Activated CD8-positive, alpha-beta memory T cell treated with anti-CD3 and anti-CD28 coated beads for 4 hours (primary cell): Measurements from ENCODE around the gene NEUROG2.
"Not testable (repeated sequence)": the region's sequence is repeated elsewhere in the genome, so short reads cannot be mapped to it uniquely, and the experiment has no call there.

Source experiments
- DNase-seq, 2 donors: peaks; one replicate each; pipeline ENCODE4 v3.0.0-alpha.2; 2020; ENCODE audit warnings: low read depth in 2 of 2

Gene NEUROG2

GRCh38 chr4:112516066-112516470, at the start of gene NEUROG2:
Gene NEUROG2 (minus strand): TSS chr4:112516180. CDS start chr4:112515475, 705 bp downstream.
- DNase-seq: no peak

DNA sequence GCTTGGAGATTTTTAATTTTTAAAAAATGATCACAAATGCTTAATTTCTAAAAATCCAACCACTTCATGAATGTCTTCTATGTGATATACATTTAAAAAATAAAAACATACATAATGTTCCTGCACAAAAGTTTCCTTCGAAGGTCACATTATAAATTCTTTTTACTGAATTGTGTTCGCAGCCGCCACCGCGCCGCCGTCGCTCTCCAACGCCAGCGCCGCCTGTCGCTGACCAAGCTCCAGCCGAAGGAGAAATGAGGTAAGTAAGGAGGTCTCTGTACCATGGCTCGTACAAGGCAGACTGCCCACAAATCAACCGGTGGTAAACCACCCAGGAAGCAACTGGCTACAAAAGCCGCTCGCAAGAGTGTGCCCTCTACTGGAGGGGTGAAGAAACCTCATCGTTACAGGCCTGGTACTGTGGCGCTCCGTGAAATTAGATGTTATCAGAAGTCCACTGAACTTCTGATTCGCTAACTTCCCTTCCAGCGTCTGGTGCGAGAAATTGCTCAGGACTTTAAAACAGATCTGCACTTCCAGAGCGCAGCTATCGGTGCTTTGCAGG, 48.8 kb upstream of the NEUROG2 start:
- no peak for DNase-seq

GRCh38 chr4:112563431-112564200, 47.6 kb upstream of the NEUROG2 start:
- DNase-seq: no peak

DNA sequence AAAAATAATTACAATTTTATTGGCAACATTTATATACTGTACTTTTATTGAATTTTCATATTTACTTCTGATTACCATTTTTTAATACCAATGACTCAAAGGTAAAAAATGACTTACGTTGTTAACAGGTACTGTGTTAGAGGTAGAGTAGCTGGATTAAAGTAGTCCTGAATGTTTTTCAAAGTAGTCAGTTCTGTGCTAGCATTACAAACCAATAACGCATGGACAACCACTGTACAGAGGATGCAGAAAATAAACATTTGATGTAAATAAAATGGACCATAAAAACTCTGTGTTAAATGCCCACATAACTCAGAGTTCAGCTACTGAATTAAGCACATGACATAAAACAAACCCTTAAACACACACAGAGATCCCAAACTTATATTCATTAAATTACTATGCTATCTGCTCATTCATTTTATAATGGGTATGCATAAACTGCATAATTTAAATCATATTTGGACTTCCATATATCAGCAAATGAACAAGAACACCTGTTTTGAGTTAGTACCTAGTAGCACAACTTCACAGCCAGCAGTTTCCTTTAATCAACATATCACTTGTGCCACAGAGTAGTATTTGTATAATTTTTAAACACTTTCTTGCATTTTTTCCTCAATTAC, 46.4 kb upstream of the NEUROG2 start:
- no peak for DNase-seq

DNA sequence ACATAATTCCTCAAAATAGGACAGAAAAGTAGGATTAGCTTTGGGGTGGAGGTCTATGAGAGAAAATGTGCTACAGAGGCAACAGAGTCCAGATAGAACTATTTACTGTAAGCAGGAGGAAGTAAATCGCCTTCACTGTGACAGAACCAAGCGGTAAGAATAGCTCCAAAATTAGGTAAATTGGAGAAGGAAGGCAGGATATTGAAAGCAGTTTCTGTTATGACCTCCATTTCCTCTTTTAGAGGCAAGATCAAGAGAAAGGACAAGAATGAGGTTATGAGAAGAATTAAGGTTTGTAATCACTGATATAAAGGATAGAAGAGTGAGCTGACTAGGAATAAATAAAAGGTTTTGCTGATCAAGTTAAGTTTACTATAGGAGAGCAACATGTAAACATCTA, 44.1 kb upstream of the NEUROG2 start:
- no peak for DNase-seq

GRCh38 chr4:112559053-112559452, 43.1 kb upstream of the NEUROG2 start:
- DNase-seq: no peak

DNA sequence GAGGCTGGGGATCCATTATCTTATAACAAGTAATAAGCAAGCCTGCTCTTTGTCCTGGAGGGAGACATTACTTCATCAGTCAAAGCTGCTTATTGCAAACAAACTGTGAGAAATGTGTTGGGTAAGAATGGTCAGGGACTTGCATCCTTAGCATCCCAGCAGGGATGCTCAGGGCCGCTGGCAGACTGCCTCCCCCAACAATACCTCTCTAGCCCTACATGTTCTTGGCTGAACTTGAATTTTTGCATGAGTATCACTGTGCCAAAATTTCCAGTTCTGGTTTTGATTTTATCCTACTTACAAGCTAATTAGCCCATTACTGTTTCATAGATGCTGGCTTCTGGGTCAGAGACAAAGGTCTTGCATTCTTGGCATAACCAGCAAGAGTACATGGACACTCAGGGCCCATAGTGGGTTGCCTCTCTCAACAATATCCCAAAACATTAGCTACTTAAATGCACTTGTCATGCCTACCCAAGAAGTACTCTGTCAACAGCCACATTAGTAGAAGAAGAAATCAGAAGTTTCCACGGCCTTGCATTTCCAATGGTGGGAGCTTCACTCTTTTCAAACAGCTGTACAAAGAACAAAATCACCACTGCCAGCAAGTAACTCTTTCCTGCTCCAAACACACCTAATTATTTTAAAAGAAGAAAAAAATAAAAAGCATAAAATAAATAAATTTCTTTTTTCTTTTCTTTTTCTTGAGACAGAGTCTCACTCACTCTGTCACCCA, 41.9 kb upstream of the NEUROG2 start:
- DNase-seq: no peak

- not testable (repeated sequence) for DNase-seq
Measured at GRCh38 chr4:112554271-112554670, 38.3 kb upstream of the NEUROG2 start.

DNA sequence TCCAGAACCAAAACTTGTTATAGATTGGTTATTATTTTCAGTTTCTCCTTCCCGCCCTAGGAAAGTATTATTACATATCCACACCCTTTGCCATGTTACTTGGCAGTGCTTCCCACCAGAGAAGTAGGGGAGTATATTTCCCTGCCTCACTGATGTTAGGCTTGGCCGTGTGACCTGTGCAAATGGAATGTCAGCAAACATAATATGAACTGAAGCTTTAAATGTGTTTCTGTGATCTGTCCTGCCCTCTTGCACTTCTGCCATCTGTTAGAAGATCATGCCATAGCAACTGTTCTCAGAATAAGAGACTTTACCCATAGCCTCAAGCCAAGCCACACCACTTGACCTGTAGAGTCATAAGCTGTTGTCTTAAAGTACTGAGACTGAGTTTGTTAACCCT, 36.7 kb upstream of the NEUROG2 start:
- no peak for DNase-seq

DNA sequence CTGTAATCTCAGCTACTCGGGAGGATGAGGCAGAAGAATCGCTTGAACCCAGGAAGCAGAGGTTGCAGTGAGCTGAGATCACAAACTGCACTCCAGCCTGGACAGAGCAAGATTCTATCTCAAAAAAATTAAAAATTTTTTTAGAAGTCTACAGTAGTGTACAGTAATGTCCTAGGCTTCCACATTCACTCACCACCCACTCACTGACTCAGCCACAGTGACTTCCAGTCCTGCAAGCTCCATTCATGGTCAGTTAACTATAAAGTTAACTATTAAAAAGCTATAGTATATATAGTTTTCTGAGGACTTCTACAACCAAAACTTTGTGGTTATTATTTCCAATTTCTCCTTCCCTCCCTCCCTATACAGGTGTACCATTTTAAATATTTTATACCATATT, 34.7 kb upstream of the NEUROG2 start:
- no peak for DNase-seq

DNA sequence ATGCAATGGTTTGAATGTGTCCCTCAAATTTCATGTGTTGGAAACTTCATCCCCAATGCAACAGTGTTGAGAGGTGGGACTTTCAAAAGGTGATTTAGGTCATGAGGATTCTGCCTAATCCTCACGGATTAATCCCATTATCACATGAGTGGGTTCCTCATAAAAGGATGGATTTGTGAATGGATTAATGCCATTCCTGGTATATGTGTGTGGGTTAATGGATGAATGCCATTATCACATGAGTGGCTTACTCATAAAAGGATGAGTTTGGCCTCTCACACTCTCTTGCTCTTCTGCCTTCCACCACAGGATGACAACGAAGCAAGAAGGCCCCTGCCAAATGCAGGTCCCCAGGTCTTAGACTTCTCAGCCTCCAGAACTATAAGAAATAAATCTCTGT, 30.5 kb upstream of the NEUROG2 start:
- DNase-seq: no peak

DNA sequence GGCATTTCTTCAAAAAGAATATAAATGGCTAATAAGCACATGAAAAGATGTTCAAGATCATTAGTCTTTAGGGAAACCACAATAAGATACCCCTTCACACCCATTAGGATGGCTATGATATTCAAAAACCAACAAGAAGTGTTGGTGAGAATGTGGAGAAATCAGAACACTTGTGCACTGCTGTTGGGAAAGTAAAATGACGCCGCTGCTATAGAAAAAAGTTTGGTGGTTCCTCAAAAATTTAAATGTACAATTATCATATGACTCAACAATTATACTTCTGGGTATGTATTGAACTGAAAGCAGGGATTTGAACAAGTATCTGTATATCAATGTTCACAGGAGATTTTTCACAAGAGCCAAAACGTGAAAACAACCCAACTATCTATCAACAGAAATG, 29.4 kb upstream of the NEUROG2 start:
- DNase-seq: no peak

DNA sequence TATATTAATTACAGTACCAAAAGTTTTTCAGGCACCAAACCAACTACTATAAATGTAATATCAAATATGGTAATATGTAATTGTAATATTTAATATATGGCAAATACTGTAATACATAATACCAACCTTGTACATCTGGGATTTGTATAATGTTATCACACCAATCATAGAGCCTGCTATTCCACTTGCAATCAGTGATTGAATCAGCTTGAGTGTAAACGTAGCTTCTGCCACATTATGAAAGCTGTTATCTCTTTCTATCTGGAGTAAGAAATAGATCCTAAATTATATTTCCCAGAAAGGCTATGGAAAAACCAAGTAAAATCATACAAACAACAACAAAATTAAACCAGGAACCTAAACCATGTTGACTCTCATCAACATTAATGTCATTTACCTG, 24.7 kb upstream of the NEUROG2 start:
- DNase-seq: no peak

GRCh38 chr4:112536123-112536522, 20.1 kb upstream of the NEUROG2 start:
- no peak for DNase-seq

DNA sequence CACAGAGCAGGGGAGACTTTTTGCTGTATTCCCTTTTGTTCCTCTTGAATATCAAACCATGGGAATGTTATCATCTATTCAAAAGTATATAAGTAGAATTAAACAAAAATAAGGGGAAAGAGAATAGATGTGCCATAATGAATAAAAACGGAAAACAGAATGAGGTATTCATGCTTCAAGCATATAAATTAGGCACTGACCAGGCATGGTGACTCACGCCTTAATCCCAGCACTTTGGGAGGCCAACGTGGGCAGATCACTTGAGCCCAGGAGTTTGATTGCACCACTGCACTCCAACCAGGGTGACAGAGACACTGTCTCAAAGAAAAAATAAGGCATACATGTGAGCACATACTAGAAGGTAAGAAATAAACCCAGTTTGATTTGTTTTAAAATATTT, 16.3 kb upstream of the NEUROG2 start:
- DNase-seq: no peak

GRCh38 chr4:112531146-112531545, 15.2 kb upstream of the NEUROG2 start:
- DNase-seq: no peak

DNA sequence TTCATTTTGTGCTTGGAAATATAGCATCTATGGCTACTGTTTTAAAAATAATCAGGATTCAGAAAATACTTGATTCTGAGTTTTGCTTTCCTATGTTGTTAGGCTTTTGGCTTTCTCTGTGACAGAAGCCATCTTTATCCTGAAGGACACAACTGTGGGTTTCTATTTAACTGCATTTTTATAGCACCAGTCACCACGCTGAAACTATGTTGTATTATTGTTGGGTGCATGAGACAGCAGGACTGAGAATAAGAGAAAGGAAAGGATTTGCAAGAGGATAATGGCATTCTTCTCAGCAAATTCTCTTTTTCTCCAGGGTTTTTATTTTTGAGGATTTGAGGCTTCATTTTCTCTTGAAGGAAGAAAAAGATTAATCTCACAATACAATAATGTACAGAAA, 10.1 kb upstream of the NEUROG2 start:
- no peak for DNase-seq

GRCh38 chr4:112523764-112524505, 8.0 kb upstream of the NEUROG2 start:
- peak; percentile 48 to 50 for DNase-seq

DNA sequence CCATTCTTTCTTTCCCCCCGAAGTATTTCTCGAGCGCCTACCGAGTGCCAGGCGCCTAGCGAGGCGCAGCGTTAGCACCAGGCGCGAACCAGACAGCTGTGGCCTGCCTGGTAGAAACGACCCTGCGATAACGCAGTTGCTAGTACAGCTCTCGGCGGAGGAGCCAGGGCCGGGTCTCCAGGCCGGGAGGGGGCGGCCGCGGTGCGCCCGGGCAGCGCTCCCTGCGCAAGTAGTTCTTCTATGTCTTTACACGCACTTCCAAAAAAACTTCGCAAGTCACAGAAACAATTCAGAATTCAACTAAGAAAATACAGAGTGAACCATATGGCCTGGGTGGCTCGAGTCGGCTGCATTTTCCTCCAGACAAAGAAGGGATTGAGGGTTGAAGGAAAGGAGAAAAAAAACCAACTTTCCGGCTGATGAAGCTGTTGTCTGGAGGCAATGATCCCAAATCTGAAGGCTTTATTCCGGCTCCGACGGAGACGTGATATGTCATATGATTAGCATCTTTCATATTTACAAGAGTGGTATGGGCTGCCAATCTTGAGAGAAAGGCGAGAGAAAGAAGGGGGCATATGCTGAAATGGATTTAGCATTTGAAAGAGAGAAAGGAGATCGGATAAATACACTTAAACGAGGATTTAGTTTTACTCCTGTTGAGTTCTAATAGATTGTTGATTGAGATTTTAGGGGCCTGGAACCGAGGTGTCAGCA, 7.2 kb upstream of the NEUROG2 start:
- no peak for DNase-seq

GRCh38 chr4:112522431-112522830, 6.5 kb upstream of the NEUROG2 start:
- DNase-seq: not testable (repeated sequence)
